HEK293 (cell line): ENCODE measurements around the gene ARMC5.

Experiments
- CTCF ChIA-PET: fragments of 350-600 bp; formaldehyde crosslinking; extraction: SDS; loops from one replicate; lab custom pipeline; 2021; ENCODE audit warnings: antibody characterized with exemption; lab: Yijun Ruan, JAX
- POLR2A ChIA-PET: fragments of 300-600 bp; formaldehyde crosslinking; extraction: SDS; loops from one replicate; lab custom pipeline; 2020; ENCODE audit warnings: antibody characterized with exemption, inconsistent platforms; lab: Yijun Ruan, JAX
- H3K27ac ChIP-seq: fragments of 200-500 bp; sonication (Bioruptor generic); 2 replicates; pipeline ENCODE4 v1.5.1; 2014; ENCODE audit warnings: low read depth, low read length, control low read depth, inconsistent platforms; ENCODE audit errors: extremely low read depth
- H3K36me3 ChIP-seq, 2 experiments: fragments of 200-500 bp in 1 of 2; sonication (Bioruptor generic) in 1 of 2; 1 replicate in 1 of 2; 2 replicates in 1 of 2; pipeline ENCODE4 v1.5.1; 2014 to 2017; ENCODE audit warnings: inconsistent platforms in 2 of 2, low read length in 2 of 2; ENCODE audit not compliant: control insufficient read depth in 2 of 2, insufficient read depth in 1 of 2
- H3K4me1 ChIP-seq: fragments of 200-500 bp; sonication (Bioruptor generic); 2 replicates; pipeline ENCODE4 v1.5.1; 2014; ENCODE audit warnings: mild to moderate bottlenecking, low read length, inconsistent platforms; ENCODE audit not compliant: control insufficient read depth, insufficient read depth
- H3K4me3 ChIP-seq: 2 replicates; pipeline ENCODE4 v1.5.1; 2011; ENCODE audit warnings: low read depth, mild to moderate bottlenecking, control low read depth, low read length, moderate library complexity
- H3K9me3 ChIP-seq: fragments of 200-500 bp; sonication (Bioruptor generic); 2 replicates; pipeline ENCODE4 v1.5.1; 2014; ENCODE audit warnings: low read depth, low read length, inconsistent platforms; ENCODE audit not compliant: control insufficient read depth, insufficient read depth
- BCL11B ChIP-seq: fragments of 450-650 bp; formaldehyde crosslinking; IDR thresholded peaks from 2 replicates; pipeline ENCODE4 v1.5.1; 2016; ENCODE audit warnings: low read depth, missing biosample characterization, missing genetic modification characterization
- IKZF3 ChIP-seq: fragments of 450-650 bp; IDR thresholded peaks from 2 replicates; pipeline ENCODE4 v1.5.0; 2018; ENCODE audit warnings: missing biosample characterization, mild to moderate bottlenecking, missing genetic modification characterization, moderate library complexity
- KLF7 ChIP-seq: fragments of 450-650 bp; formaldehyde crosslinking; IDR thresholded peaks from 2 replicates; pipeline ENCODE4 v1.5.1; 2016; ENCODE audit warnings: missing biosample characterization, missing genetic modification characterization, borderline replicate concordance
- KLF9 ChIP-seq: fragments of 450-650 bp; formaldehyde crosslinking; IDR thresholded peaks from 2 replicates; pipeline ENCODE4 v1.5.1; 2016; ENCODE audit warnings: missing biosample characterization, missing genetic modification characterization, low read depth
- RBAK ChIP-seq: fragments of 450-650 bp; formaldehyde crosslinking; IDR thresholded peaks from 2 replicates; pipeline ENCODE4 v1.5.1; 2016; ENCODE audit warnings: missing biosample characterization, missing genetic modification characterization
- SCRT1 ChIP-seq: fragments of 450-650 bp; formaldehyde crosslinking; IDR thresholded peaks from 2 replicates; pipeline ENCODE4 v1.5.1; 2016; ENCODE audit warnings: missing biosample characterization, missing genetic modification characterization, borderline replicate concordance
- TCF7L2 ChIP-seq: IDR thresholded peaks from 2 replicates; pipeline ENCODE4 v1.6.1; 2011; ENCODE audit warnings: low read depth, mild to moderate bottlenecking, inconsistent platforms, low read length, moderate library complexity, borderline replicate concordance
- ZFP3 ChIP-seq: fragments of 450-650 bp; formaldehyde crosslinking; IDR thresholded peaks from 2 replicates; pipeline ENCODE4 v1.5.1; 2016; ENCODE audit warnings: low read depth, missing biosample characterization, missing genetic modification characterization
- ZNF140 ChIP-seq: fragments of 450-650 bp; formaldehyde crosslinking; IDR thresholded peaks from 2 replicates; pipeline ENCODE4 v1.5.1; 2016; ENCODE audit warnings: missing biosample characterization, missing genetic modification characterization
- ZNF169 ChIP-seq: fragments of 450-650 bp; formaldehyde crosslinking; IDR thresholded peaks from 2 replicates; pipeline ENCODE4 v1.5.1; 2016; ENCODE audit warnings: missing biosample characterization, missing genetic modification characterization
- ZNF19 ChIP-seq: fragments of 450-650 bp; formaldehyde crosslinking; IDR thresholded peaks from 2 replicates; pipeline ENCODE4; 2016; ENCODE audit warnings: missing biosample characterization, missing genetic modification characterization, low read depth
- ZNF202 ChIP-seq: fragments of 450-650 bp; formaldehyde crosslinking; IDR thresholded peaks from 2 replicates; pipeline ENCODE4 v1.5.1; 2016; ENCODE audit warnings: missing biosample characterization, missing genetic modification characterization, borderline replicate concordance
- ZNF239 ChIP-seq: fragments of 450-650 bp; formaldehyde crosslinking; IDR thresholded peaks from 2 replicates; pipeline ENCODE4 v1.5.1; 2016; ENCODE audit warnings: missing biosample characterization, missing genetic modification characterization
- ZNF292 ChIP-seq: fragments of 450-650 bp; formaldehyde crosslinking; IDR thresholded peaks from 2 replicates; pipeline ENCODE4 v1.5.1; 2016; ENCODE audit warnings: low read depth, missing biosample characterization, missing genetic modification characterization, borderline replicate concordance
- ZNF366 ChIP-seq: fragments of 450-650 bp; formaldehyde crosslinking; conservative IDR thresholded peaks from 2 replicates; pipeline ENCODE4 v1.5.1; 2016; ENCODE audit warnings: missing biosample characterization, missing genetic modification characterization
- ZNF426 ChIP-seq: fragments of 450-650 bp; formaldehyde crosslinking; IDR thresholded peaks from 2 replicates; pipeline ENCODE4 v1.5.1; 2017; ENCODE audit warnings: missing biosample characterization, missing genetic modification characterization, mild to moderate bottlenecking, inconsistent platforms, moderate library complexity
- ZNF510 ChIP-seq: fragments of 450-650 bp; formaldehyde crosslinking; IDR thresholded peaks from 2 replicates; pipeline ENCODE4 v1.5.1; 2018; ENCODE audit warnings: mild to moderate bottlenecking, missing genetic modification characterization, missing biosample characterization; ENCODE audit not compliant: insufficient replicate concordance
- ZNF555 ChIP-seq: fragments of 450-650 bp; formaldehyde crosslinking; conservative IDR thresholded peaks from 2 replicates; pipeline ENCODE4 v1.5.1; 2017; ENCODE audit warnings: missing biosample characterization, mild to moderate bottlenecking, missing genetic modification characterization, inconsistent platforms
- ZNF626 ChIP-seq: fragments of 450-650 bp; sonication (Bioruptor Pico); formaldehyde crosslinking; IDR thresholded peaks from 2 replicates; pipeline ENCODE4 v1.5.1; 2018; ENCODE audit warnings: missing biosample characterization, missing genetic modification characterization, inconsistent platforms
- ZNF629 ChIP-seq: fragments of 450-650 bp; formaldehyde crosslinking; IDR thresholded peaks from 2 replicates; pipeline ENCODE4 v1.5.1; 2017; ENCODE audit warnings: missing biosample characterization, missing genetic modification characterization
- ZNF670 ChIP-seq: fragments of 450-650 bp; formaldehyde crosslinking; IDR thresholded peaks from 2 replicates; pipeline ENCODE4 v1.5.1; 2016; ENCODE audit warnings: missing biosample characterization, missing genetic modification characterization, low read depth
- ZNF701 ChIP-seq: fragments of 450-650 bp; formaldehyde crosslinking; IDR thresholded peaks from 2 replicates; pipeline ENCODE4 v1.5.1; 2016; ENCODE audit warnings: missing biosample characterization, missing genetic modification characterization
- ZNF707 ChIP-seq: fragments of 450-650 bp; formaldehyde crosslinking; IDR thresholded peaks from 2 replicates; pipeline ENCODE4 v1.5.1; 2016; ENCODE audit warnings: missing biosample characterization, missing genetic modification characterization
- ZNF777 ChIP-seq: fragments of 450-650 bp; formaldehyde crosslinking; IDR thresholded peaks from 2 replicates; pipeline ENCODE4 v1.5.1; 2017; ENCODE audit warnings: missing biosample characterization, missing genetic modification characterization, borderline replicate concordance
- ZNF837 ChIP-seq: fragments of 450-650 bp; formaldehyde crosslinking; IDR thresholded peaks from 2 replicates; pipeline ENCODE4 v1.5.1; 2016; ENCODE audit warnings: missing biosample characterization, missing genetic modification characterization
- ZNF843 ChIP-seq: fragments of 450-650 bp; formaldehyde crosslinking; IDR thresholded peaks from 2 replicates; pipeline ENCODE4 v1.5.1; 2016; ENCODE audit warnings: missing biosample characterization, missing genetic modification characterization
- ZSCAN4 ChIP-seq: fragments of 450-650 bp; formaldehyde crosslinking; IDR thresholded peaks from 2 replicates; pipeline ENCODE4 v1.5.1; 2017; ENCODE audit warnings: missing biosample characterization, missing genetic modification characterization
- TF ChIP-seq, protein P1 (sequence below): IDR thresholded peaks from 2 replicates; pipeline ENCODE4 v1.6.1; 2011; ENCODE audit warnings: mild to moderate bottlenecking, low read depth, low read length, borderline replicate concordance
- TF ChIP-seq, protein P2 (sequence below): fragments of 450-650 bp; formaldehyde crosslinking; IDR thresholded peaks from 2 replicates; pipeline ENCODE4 v1.5.1; 2017; ENCODE audit warnings: missing biosample characterization, missing genetic modification characterization
- TF ChIP-seq, protein P3 (sequence below): fragments of 450-650 bp; formaldehyde crosslinking; IDR thresholded peaks from 2 replicates; pipeline ENCODE4 v1.5.1; 2017; ENCODE audit warnings: missing biosample characterization, missing genetic modification characterization
- TF ChIP-seq, protein P4 (sequence below): fragments of 450-650 bp; formaldehyde crosslinking; IDR thresholded peaks from 2 replicates; pipeline ENCODE4 v1.5.1; 2016; ENCODE audit warnings: missing biosample characterization, missing genetic modification characterization

The ARMC5 gene

GRCh38 chr16:31458844-31459686 lies at the start of gene ARMC5:
Gene ARMC5 (plus strand): TSS chr16:31459501. CDS start chr16:31459525, 24 bp downstream.
- POLR2A ChIA-PET: interaction anchor here (0.5 to 2.3 kb wide), 16 partner anchors 8 to 1044 kb away, joined by 3 to 16 read pairs (median 4); partner anchors contain the start of genes FUS, RUSF1, TGFB1I1 and ZNF267
- CTCF ChIA-PET: interaction anchor here (0.5 to 2.4 kb wide), 8 partner anchors 10 to 575 kb away, joined by 3 to 13 read pairs (median 4); partner anchors contain the start of gene HSD3B7
- H3K9me3 ChIP-seq: no peaks in the 10 kb centered on the region
- H3K4me3 ChIP-seq: peak within 1 kb of the TSS; percentile 85
- peaks cover 0 to 43% of the 10 kb centered on the region in 2 experiments; a peak in 2 of 3 replicates for H3K36me3 ChIP-seq
- peak within 1 kb of the TSS; percentile 83 for H3K27ac ChIP-seq
- peaks cover 5% of the 10 kb centered on the region for H3K4me1 ChIP-seq
- TF ChIP-seq ZSCAN4 (no peak), ZNF366 (tag by site-specific recombination) (no peak), ZNF626 (no peak), ZNF701 (no peak), ZNF555 (tag by site-specific recombination) (no peak), KLF7 (0 out of 2 replicates have a peak, but pooled peaks have one; percentile 45), SCRT1 (no peak), ZNF837 (tag by site-specific recombination) (no peak), ZNF629 (tag by site-specific recombination) (peak; percentile 98), BCL11B (no peak), ZNF670 (no peak), IKZF3 (tag by site-specific recombination) (peak; percentile 98), KLF9 (tag by site-specific recombination) (peak; percentile 84), ZNF202 (tag by site-specific recombination) (no peak), ZNF707 (tag by site-specific recombination) (no peak), RBAK (tag by site-specific recombination) (no peak), ZNF843 (peak; percentile 36; the same call in 1 of the 2 replicates), ZFP3 (tag by site-specific recombination) (no peak), ZNF426 (no peak), ZNF140 (no peak), ZNF510 (tag by site-specific recombination) (no peak), ZNF239 (tag by site-specific recombination) (no peak), ZNF292 (tag by site-specific recombination) (no peak), ZNF777 (tag by site-specific recombination) (peak; percentile 61; the same call in 1 of the 2 replicates), TCF7L2 (no peak), ZNF19 (tag by site-specific recombination) (no peak), ZNF169 (no peak)
- TF ChIP-seq, protein P1, sequence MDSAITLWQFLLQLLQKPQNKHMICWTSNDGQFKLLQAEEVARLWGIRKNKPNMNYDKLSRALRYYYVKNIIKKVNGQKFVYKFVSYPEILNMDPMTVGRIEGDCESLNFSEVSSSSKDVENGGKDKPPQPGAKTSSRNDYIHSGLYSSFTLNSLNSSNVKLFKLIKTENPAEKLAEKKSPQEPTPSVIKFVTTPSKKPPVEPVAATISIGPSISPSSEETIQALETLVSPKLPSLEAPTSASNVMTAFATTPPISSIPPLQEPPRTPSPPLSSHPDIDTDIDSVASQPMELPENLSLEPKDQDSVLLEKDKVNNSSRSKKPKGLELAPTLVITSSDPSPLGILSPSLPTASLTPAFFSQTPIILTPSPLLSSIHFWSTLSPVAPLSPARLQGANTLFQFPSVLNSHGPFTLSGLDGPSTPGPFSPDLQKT: no peak; the same call in 1 of the 2 replicates
- TF ChIP-seq, protein P2, sequence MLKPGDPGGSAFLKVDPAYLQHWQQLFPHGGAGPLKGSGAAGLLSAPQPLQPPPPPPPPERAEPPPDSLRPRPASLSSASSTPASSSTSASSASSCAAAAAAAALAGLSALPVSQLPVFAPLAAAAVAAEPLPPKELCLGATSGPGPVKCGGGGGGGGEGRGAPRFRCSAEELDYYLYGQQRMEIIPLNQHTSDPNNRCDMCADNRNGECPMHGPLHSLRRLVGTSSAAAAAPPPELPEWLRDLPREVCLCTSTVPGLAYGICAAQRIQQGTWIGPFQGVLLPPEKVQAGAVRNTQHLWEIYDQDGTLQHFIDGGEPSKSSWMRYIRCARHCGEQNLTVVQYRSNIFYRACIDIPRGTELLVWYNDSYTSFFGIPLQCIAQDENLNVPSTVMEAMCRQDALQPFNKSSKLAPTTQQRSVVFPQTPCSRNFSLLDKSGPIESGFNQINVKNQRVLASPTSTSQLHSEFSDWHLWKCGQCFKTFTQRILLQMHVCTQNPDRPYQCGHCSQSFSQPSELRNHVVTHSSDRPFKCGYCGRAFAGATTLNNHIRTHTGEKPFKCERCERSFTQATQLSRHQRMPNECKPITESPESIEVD (tag by site-specific recombination): no peak
- TF ChIP-seq, protein P3, sequence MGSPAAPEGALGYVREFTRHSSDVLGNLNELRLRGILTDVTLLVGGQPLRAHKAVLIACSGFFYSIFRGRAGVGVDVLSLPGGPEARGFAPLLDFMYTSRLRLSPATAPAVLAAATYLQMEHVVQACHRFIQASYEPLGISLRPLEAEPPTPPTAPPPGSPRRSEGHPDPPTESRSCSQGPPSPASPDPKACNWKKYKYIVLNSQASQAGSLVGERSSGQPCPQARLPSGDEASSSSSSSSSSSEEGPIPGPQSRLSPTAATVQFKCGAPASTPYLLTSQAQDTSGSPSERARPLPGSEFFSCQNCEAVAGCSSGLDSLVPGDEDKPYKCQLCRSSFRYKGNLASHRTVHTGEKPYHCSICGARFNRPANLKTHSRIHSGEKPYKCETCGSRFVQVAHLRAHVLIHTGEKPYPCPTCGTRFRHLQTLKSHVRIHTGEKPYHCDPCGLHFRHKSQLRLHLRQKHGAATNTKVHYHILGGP: no peak
- TF ChIP-seq, protein P4, sequence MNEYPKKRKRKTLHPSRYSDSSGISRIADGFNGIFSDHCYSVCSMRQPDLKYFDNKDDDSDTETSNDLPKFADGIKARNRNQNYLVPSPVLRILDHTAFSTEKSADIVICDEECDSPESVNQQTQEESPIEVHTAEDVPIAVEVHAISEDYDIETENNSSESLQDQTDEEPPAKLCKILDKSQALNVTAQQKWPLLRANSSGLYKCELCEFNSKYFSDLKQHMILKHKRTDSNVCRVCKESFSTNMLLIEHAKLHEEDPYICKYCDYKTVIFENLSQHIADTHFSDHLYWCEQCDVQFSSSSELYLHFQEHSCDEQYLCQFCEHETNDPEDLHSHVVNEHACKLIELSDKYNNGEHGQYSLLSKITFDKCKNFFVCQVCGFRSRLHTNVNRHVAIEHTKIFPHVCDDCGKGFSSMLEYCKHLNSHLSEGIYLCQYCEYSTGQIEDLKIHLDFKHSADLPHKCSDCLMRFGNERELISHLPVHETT (tag by site-specific recombination): peak; percentile 50
